ENCODE results near the gene WDR82.
A peak's percentile ranks its signal among the peaks of the same experiment; 100 is the strongest.

WDR82 gene

GRCh38 chr3:52256622-52257021, 21.8 kb downstream of the WDR82 start:
- no peak for DNase-seq (ENCODE audit: low spot score)

- DNase-seq (ENCODE audit: low spot score): no peak
These were observed 22.3 kb downstream of the WDR82 start for GRCh38 chr3:52256159-52256558.

GRCh38 chr3:52254608-52255007, 23.8 kb downstream of the WDR82 start:
- no peak for DNase-seq (ENCODE audit: low spot score)

- peak; percentile 58 for DNase-seq (ENCODE audit: low spot score)
These were observed 24.8 kb downstream of the WDR82 start for GRCh38 chr3:52253314-52254304.

- no peak for DNase-seq (ENCODE audit: low spot score)
These were observed 28.3 kb downstream of the WDR82 start for GRCh38 chr3:52250122-52250521.

- DNase-seq (ENCODE audit: low spot score): no peak
These were observed 28.8 kb downstream of the WDR82 start for GRCh38 chr3:52249683-52250082.

- DNase-seq (ENCODE audit: low spot score): no peak
These were observed 29.5 kb downstream of the WDR82 start for GRCh38 chr3:52248816-52249547.

- no peak for DNase-seq (ENCODE audit: low spot score)
These were observed 30.3 kb downstream of the WDR82 start for GRCh38 chr3:52248165-52248541.

GRCh38 chr3:52247409-52248164, 30.9 kb downstream of the WDR82 start:
- no peak for DNase-seq (ENCODE audit: low spot score)

- DNase-seq (ENCODE audit: low spot score): no peak
These were observed 31.6 kb downstream of the WDR82 start for GRCh38 chr3:52246728-52247408.

GRCh38 chr3:52246264-52246620, 32.2 kb downstream of the WDR82 start:
- no peak for DNase-seq (ENCODE audit: low spot score)

GRCh38 chr3:52245322-52246263, 32.9 kb downstream of the WDR82 start, which contains the start of gene PPM1M:
Gene PPM1M, plus strand, starts transcription at chr3:52245759. Its CDS starts 66 bp downstream, at chr3:52245825.
- no peak for DNase-seq (ENCODE audit: low spot score)

GRCh38 chr3:52243791-52244628, 34.4 kb downstream of the WDR82 start:
- DNase-seq (ENCODE audit: low spot score): no peak

GRCh38 chr3:52242039-52242438, 36.4 kb downstream of the WDR82 start:
- no peak for DNase-seq (ENCODE audit: low spot score)

- DNase-seq (ENCODE audit: low spot score): no peak
These were observed 37.5 kb downstream of the WDR82 start for GRCh38 chr3:52240886-52241370.

- DNase-seq (ENCODE audit: low spot score): peak; percentile 83
These were observed 38.2 kb downstream of the WDR82 start for GRCh38 chr3:52240059-52240885.

GRCh38 chr3:52238761-52239701, 39.4 kb downstream of the WDR82 start, which contains the start of gene TWF2:
Gene TWF2, minus strand, starts transcription at chr3:52239158. Its CDS starts 142 bp downstream, at chr3:52239016.
- DNase-seq (ENCODE audit: low spot score): peak; percentile 79
